Panc1 (cell line): ENCODE data around the gene FAM240B. TPM values are rescaled to one million over a fixed set of nuclear protein-coding genes. Genes with fewer than 3 reads are reported as not detected.

Experiments used
- ATAC-seq: fragments of 200-7000 bp; cut with Tn5 transposase; 2 replicates; pipeline ENCODE4 v1.9.1; 2020; ENCODE audit warnings: mild to moderate bottlenecking, moderate library complexity
- BruUV-seq: library from RNA; stranded (reverse); fragments of 400-500 nt; replicated peaks from 2 replicates; lab custom pipeline; 2021; lab: Mats Ljungman, UMichigan
- CTCF ChIA-PET: fragments of 300-600 bp; sonication (Branson Sonifier 250); formaldehyde crosslinking; loops from one replicate; lab custom pipeline; 2022; ENCODE audit warnings: antibody characterized with exemption; lab: Charles Lee
- POLR2A ChIA-PET: fragments of 300-600 bp; sonication (Branson Sonifier 250); formaldehyde crosslinking; loops from one replicate; lab custom pipeline; 2022; ENCODE audit warnings: antibody characterized with exemption; lab: Charles Lee
- DNase-seq: peaks from one replicate; pipeline ENCODE4 v3.0.0-alpha.2; 2010; ENCODE audit warnings: low read depth, low spot score
- H3K27ac ChIP-seq: 2 replicates; pipeline ENCODE4 v1.5.1; 2011; ENCODE audit warnings: mild to moderate bottlenecking, low read length, inconsistent platforms
- H3K27me3 ChIP-seq: fragments of 200-500 bp; sonication (Bioruptor generic); 2 replicates; pipeline ENCODE4 v1.6.0; 2014; ENCODE audit warnings: low read length, inconsistent platforms; ENCODE audit not compliant: control insufficient read depth, insufficient read depth
- H3K36me3 ChIP-seq: fragments of 200-500 bp; sonication (Bioruptor generic); 2 replicates; pipeline ENCODE4 v1.5.1; 2014; ENCODE audit warnings: inconsistent platforms, mild to moderate bottlenecking, low read length, moderate library complexity; ENCODE audit not compliant: control insufficient read depth, insufficient read depth
- H3K4me1 ChIP-seq: 2 replicates; pipeline ENCODE4 v1.5.1; 2011; ENCODE audit warnings: inconsistent platforms, mild to moderate bottlenecking, low read length, moderate library complexity; ENCODE audit not compliant: control insufficient read depth, insufficient read depth
- H3K4me3 ChIP-seq, 2 experiments: 2 replicates each; pipeline ENCODE4 v1.5.1; 2011 to 2012; ENCODE audit warnings: low read depth in 2 of 2, low read length in 2 of 2, mild to moderate bottlenecking in 2 of 2, inconsistent platforms in 1 of 2, moderate library complexity in 1 of 2
- H3K9me3 ChIP-seq: fragments of 200-500 bp; sonication (Bioruptor generic); 2 replicates; pipeline ENCODE4 v1.5.1; 2014; ENCODE audit warnings: low read depth, mild to moderate bottlenecking, inconsistent platforms, low read length, moderate library complexity; ENCODE audit not compliant: control insufficient read depth, insufficient read depth
- CTCF ChIP-seq: fragments of 450-650 bp; IDR thresholded peaks from 2 replicates; pipeline ENCODE4 v1.5.1; 2017; ENCODE audit warnings: mild to moderate bottlenecking
- POLR2AphosphoS5 ChIP-seq: IDR thresholded peaks from 2 replicates; pipeline ENCODE4 v1.6.1; 2012; ENCODE audit warnings: mild to moderate bottlenecking, low read depth, low read length, moderate library complexity
- REST ChIP-seq, 2 experiments: IDR thresholded peaks; 2 replicates each; pipeline ENCODE4 v1.6.1; 2011 to 2012; ENCODE audit warnings: low read depth in 2 of 2, control low read depth in 1 of 2, low read length in 1 of 2, mild to moderate bottlenecking in 1 of 2, moderate library complexity in 1 of 2; ENCODE audit not compliant: insufficient read depth in 1 of 2
- SIN3A ChIP-seq: IDR thresholded peaks from 2 replicates; pipeline ENCODE4 v1.6.1; 2012; ENCODE audit warnings: low read depth, mild to moderate bottlenecking, low read length, moderate library complexity, borderline replicate concordance; ENCODE audit not compliant: insufficient read depth
- TCF7L2 ChIP-seq: IDR thresholded peaks from 2 replicates; pipeline ENCODE4 v1.6.1; 2011; ENCODE audit warnings: mild to moderate bottlenecking, low read depth, low read length, inconsistent platforms
- in situ Hi-C: cut with HindIII; loops from 2 replicates; pipeline ENCODE4 v1.10.0; 2016; ENCODE audit warnings: low sequenced_read_pairs, low pct_unique_long_range_greater_than_20kb
- intact Hi-C: fragments of 100-400 bp; cut with micrococcal nuclease; formaldehyde crosslinking; loops from one replicate; pipeline ENCODE4 v1.10.0; 2022; ENCODE audit not compliant: unreplicated experiment
- total RNA-seq: library from RNA; stranded (reverse); gene quantifications from one replicate; pipeline ENCODE4 v1.2.1, GENCODE V29; 2021; ENCODE audit not compliant: unreplicated experiment

Gene FAM240B
- total RNA-seq, 1 experiment from 2014 or later, result not detected

GRCh38 chr9:38651400-38652042 is 68.4 kb downstream of the FAM240B start:
- intact Hi-C loops, result no loop called here
- H3K36me3 ChIP-seq, result no peaks in the 10 kb centered on the region
- no peaks in the 10 kb centered on the region for H3K4me1 ChIP-seq
- H3K27me3 ChIP-seq, result no peaks in the 10 kb centered on the region
- no peak for DNase-seq
- no TSS peak for BruUV-seq
- TF ChIP-seq SIN3A (no peak), CTCF (no peak), TCF7L2 (no peak), POLR2AphosphoS5 (no peak), REST (IDR thresholded peaks at IDR 0.05; ENCODE audit: insufficient read depth in 1 of 2, low read depth in 2 of 2, low read length in 1 of 2) (no peak)
- POLR2A ChIA-PET, result no interaction called here
- ATAC-seq, result no peak
- CTCF ChIA-PET, result no interaction called here
- H3K4me3 ChIP-seq, result no peak overlapping the region
- in situ Hi-C loops, result no loop called here
- H3K9me3 ChIP-seq, result no peaks in the 10 kb centered on the region
- H3K27ac ChIP-seq, result no peak overlapping the region

- no peaks in the 10 kb centered on the region for H3K27me3 ChIP-seq
- ChIA-PET POLR2A (no interaction called here), CTCF (no interaction called here)
- H3K4me1 ChIP-seq, result no peaks in the 10 kb centered on the region
- TF ChIP-seq SIN3A (no peak), TCF7L2 (no peak), CTCF (no peak), POLR2AphosphoS5 (no peak), REST (IDR thresholded peaks at IDR 0.05; ENCODE audit: insufficient read depth in 1 of 2, low read depth in 2 of 2, low read length in 1 of 2) (no peak)
- DNase-seq, result no peak
- in situ Hi-C loops, result no loop called here
- H3K36me3 ChIP-seq, result no peaks in the 10 kb centered on the region
- BruUV-seq, result no TSS peak
- intact Hi-C loops, result no loop called here
- H3K4me3 ChIP-seq, result no peak overlapping the region
- H3K27ac ChIP-seq, result no peak overlapping the region
- H3K9me3 ChIP-seq, result no peaks in the 10 kb centered on the region
- no peak for ATAC-seq
Observed at GRCh38 chr9:38650564-38650963, 69.4 kb downstream of the FAM240B start.
